Thoracic aorta (tissue), 2 donors: ENCODE results near the gene LOXL1. TPM values are rescaled to one million over a fixed set of nuclear protein-coding genes. Genes with fewer than 3 reads are reported as not detected.
A peak's percentile ranks its signal among the peaks of the same experiment; 100 is the strongest.

Experiments
- ATAC-seq: fragments of 150-250 bp; one replicate; pipeline ENCODE4 v1.8.0; 2017; ENCODE audit warnings: low read depth; ENCODE audit not compliant: insufficient number of reproducible peaks, low FRiP score
- DNase-seq: peaks from one replicate; pipeline ENCODE4 v3.0.0-alpha.2; 2020; ENCODE audit warnings: low spot score
- H3K27ac ChIP-seq, 2 donors: fragments of 200-600 bp; sonication (generic); 1 replicate in 1 of 2; 2 replicates in 1 of 2; pipeline ENCODE4 v1.5.1; 2016; ENCODE audit warnings: mild to moderate bottlenecking in 2 of 2, moderate library complexity in 2 of 2
- H3K27me3 ChIP-seq: fragments of 200-600 bp; sonication (generic); replicated peaks from 2 replicates; pipeline ENCODE4 v1.6.0; 2016; ENCODE audit warnings: mild to moderate bottlenecking; ENCODE audit not compliant: insufficient read depth
- H3K36me3 ChIP-seq: fragments of 200-600 bp; sonication (generic); one replicate; pipeline ENCODE4 v1.5.1; 2016
- H3K4me1 ChIP-seq, 2 donors: fragments of 200-600 bp; sonication (generic); 1 replicate in 1 of 2; 2 replicates in 1 of 2; pipeline versions ENCODE4 v1.5.1 to v1.6.0; 2016; ENCODE audit warnings: low read depth in 2 of 2, mild to moderate bottlenecking in 1 of 2; ENCODE audit not compliant: control insufficient read depth in 1 of 2
- H3K4me3 ChIP-seq: fragments of 200-600 bp; sonication (generic); 2 replicates; pipeline ENCODE4 v1.5.1; 2016; ENCODE audit warnings: mild to moderate bottlenecking
- H3K9me3 ChIP-seq: fragments of 200-600 bp; sonication (generic); 2 replicates; pipeline ENCODE4 v1.5.1; 2016
- CTCF ChIP-seq: fragments of 200-600 bp; sonication (generic); IDR thresholded peaks from one replicate; pipeline ENCODE4 v1.5.1; 2019; ENCODE audit warnings: antibody characterized with exemption
- total RNA-seq, 2 donors: library from RNA; depleted of rRNA; stranded (reverse); fragments of >200 nt; gene quantifications; one replicate each; pipeline versions ENCODE4 v1.1.0 to v1.2.3, GENCODE V29; 2016

Gene LOXL1
- total RNA-seq, 2 donors from 2014 or later, result 164 to 321 TPM

GRCh38 chr15:73894133-73894814 is 32.0 kb upstream of the LOXL1 start:
- Histone ChIP-seq H3K27me3 (no peaks in the 10 kb centered on the region), H3K36me3 (no peaks in the 10 kb centered on the region), H3K27ac (no peak overlapping the region), H3K9me3 (no peaks in the 10 kb centered on the region), H3K4me1 (peaks cover 3 to 13% of the 10 kb centered on the region in 2 donors), H3K4me3 (no peak overlapping the region)
- DNase-seq, result no peak
- no peak for ATAC-seq
- no peak for TF ChIP-seq CTCF

- DNase-seq, result no peak
- H3K4me3 ChIP-seq, result no peak overlapping the region
- ATAC-seq, result no peak
- peak overlapping the region in 1 of 2 donors; percentile 4 for H3K27ac ChIP-seq
- H3K27me3 ChIP-seq, result no peaks in the 10 kb centered on the region
- no peaks in the 10 kb centered on the region for H3K9me3 ChIP-seq
- H3K4me1 ChIP-seq, result peaks cover 11 to 26% of the 10 kb centered on the region in 2 donors
- no peaks in the 10 kb centered on the region for H3K36me3 ChIP-seq
- peak; percentile 93 for TF ChIP-seq CTCF
These were observed 28.6 kb upstream of the LOXL1 start for GRCh38 chr15:73897441-73898261.

GRCh38 chr15:73899197-73900094 is 26.8 kb upstream of the LOXL1 start:
- Histone ChIP-seq H3K27ac (peak overlapping the region; percentile 52 to 76), H3K4me1 (peaks cover 11 to 26% of the 10 kb centered on the region in 2 donors), H3K9me3 (no peaks in the 10 kb centered on the region), H3K4me3 (peak overlapping the region; percentile 14), H3K27me3 (no peaks in the 10 kb centered on the region), H3K36me3 (no peaks in the 10 kb centered on the region)
- TF ChIP-seq CTCF, result no peak
- DNase-seq (no peak), ATAC-seq (peak; percentile 46)

- H3K27me3 ChIP-seq, result no peaks in the 10 kb centered on the region
- H3K4me3 ChIP-seq, result peak overlapping the region; percentile 14
- no peaks in the 10 kb centered on the region for H3K36me3 ChIP-seq
- H3K9me3 ChIP-seq, result no peaks in the 10 kb centered on the region
- peak overlapping the region; percentile 52 to 76 for H3K27ac ChIP-seq
- TF ChIP-seq CTCF, result no peak
- peaks cover 11 to 26% of the 10 kb centered on the region in 2 donors for H3K4me1 ChIP-seq
- ATAC-seq (no peak), DNase-seq (no peak)
These were observed 26.1 kb upstream of the LOXL1 start for GRCh38 chr15:73900095-73900712.
